MM.1S (cell line): ENCODE results near the gene ZBTB11.

Source experiments
- EZH2 ChIP-seq: fragments of 300-600 bp; sonication (generic); optimal IDR thresholded peaks from 2 replicates; pipeline ENCODE3; 2017; ENCODE audit warnings: low read depth, mild to moderate bottlenecking, antibody characterized with exemption, low read length, mixed read lengths
- TF ChIP-seq, protein P1 (sequence below): fragments of 300-600 bp; sonication (generic); IDR thresholded peaks from 2 replicates; pipeline ENCODE4 v1.5.1; 2016; ENCODE audit warnings: antibody characterized with exemption, low read length, mixed read lengths

DNA sequence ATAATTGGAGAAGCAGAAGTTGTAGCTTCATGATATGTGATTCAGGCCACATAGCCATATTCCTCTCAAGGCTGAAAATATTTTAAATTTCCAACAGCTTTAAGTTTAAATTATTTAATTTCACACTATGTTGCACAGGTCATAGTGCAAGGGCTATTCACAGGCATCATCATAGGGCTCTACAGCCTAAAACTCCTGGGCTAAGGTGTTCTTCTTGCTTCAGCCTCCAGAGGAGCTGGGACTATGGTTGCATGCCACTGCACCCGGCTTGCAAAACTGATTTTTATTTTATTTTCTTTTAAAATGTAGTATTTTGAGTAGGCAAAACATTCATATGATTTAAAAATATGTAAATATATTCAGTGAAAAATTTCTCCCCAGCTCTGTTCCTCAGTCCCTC, 41.5 kb upstream of the ZBTB11 start:
- TF ChIP-seq EZH2, result no peak
- TF ChIP-seq, protein P1, sequence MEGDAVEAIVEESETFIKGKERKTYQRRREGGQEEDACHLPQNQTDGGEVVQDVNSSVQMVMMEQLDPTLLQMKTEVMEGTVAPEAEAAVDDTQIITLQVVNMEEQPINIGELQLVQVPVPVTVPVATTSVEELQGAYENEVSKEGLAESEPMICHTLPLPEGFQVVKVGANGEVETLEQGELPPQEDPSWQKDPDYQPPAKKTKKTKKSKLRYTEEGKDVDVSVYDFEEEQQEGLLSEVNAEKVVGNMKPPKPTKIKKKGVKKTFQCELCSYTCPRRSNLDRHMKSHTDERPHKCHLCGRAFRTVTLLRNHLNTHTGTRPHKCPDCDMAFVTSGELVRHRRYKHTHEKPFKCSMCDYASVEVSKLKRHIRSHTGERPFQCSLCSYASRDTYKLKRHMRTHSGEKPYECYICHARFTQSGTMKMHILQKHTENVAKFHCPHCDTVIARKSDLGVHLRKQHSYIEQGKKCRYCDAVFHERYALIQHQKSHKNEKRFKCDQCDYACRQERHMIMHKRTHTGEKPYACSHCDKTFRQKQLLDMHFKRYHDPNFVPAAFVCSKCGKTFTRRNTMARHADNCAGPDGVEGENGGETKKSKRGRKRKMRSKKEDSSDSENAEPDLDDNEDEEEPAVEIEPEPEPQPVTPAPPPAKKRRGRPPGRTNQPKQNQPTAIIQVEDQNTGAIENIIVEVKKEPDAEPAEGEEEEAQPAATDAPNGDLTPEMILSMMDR, result no peak
